HepG2 (cell line): ENCODE measurements around the gene PLGRKT. TPM values are rescaled to one million over a fixed set of nuclear protein-coding genes. Genes with fewer than 3 reads are reported as not detected.

Source experiments
- DBP ChIP-seq: sonication (generic); formaldehyde crosslinking; IDR thresholded peaks from 2 replicates; pipeline ENCODE4 v1.4.0; 2020; ENCODE audit warnings: missing genetic modification reagents; ENCODE audit errors: not compliant biosample characterization
- KIAA2018 ChIP-seq: sonication (generic); formaldehyde crosslinking; IDR thresholded peaks from 2 replicates; pipeline ENCODE4 v1.5.0; 2020; ENCODE audit warnings: mild to moderate bottlenecking, missing genetic modification reagents, borderline replicate concordance
- MED8 ChIP-seq: sonication (generic); formaldehyde crosslinking; IDR thresholded peaks from 2 replicates; pipeline ENCODE4 v1.8.1; 2023; ENCODE audit warnings: mild to moderate bottlenecking, missing genetic modification reagents; ENCODE audit not compliant: insufficient replicate concordance
- MEF2D ChIP-seq: sonication (generic); formaldehyde crosslinking; IDR thresholded peaks from 2 replicates; pipeline ENCODE4 v1.5.1; 2020; ENCODE audit warnings: mild to moderate bottlenecking, missing genetic modification reagents
- PHF21A ChIP-seq: sonication (generic); formaldehyde crosslinking; IDR thresholded peaks from 2 replicates; pipeline ENCODE4 v1.5.0; 2020; ENCODE audit warnings: mild to moderate bottlenecking, missing genetic modification reagents
- SIN3A ChIP-seq: IDR thresholded peaks from 2 replicates; pipeline ENCODE4 v1.6.1; 2011; ENCODE audit warnings: low read depth, mild to moderate bottlenecking, control low read depth, low read length, borderline replicate concordance
- ZNF558 ChIP-seq: sonication (generic); formaldehyde crosslinking; IDR thresholded peaks from 2 replicates; pipeline ENCODE4 v1.9.0; 2022; ENCODE audit warnings: mild to moderate bottlenecking, missing genetic modification reagents, borderline replicate concordance
- ZNF605 ChIP-seq: sonication (generic); formaldehyde crosslinking; IDR thresholded peaks from 2 replicates; pipeline ENCODE4 v1.8.0; 2022; ENCODE audit warnings: mild to moderate bottlenecking, missing genetic modification reagents
- ZNF687 ChIP-seq: sonication (generic); formaldehyde crosslinking; IDR thresholded peaks from 2 replicates; pipeline ENCODE4 v1.5.1; 2020; ENCODE audit warnings: mild to moderate bottlenecking, missing genetic modification reagents, moderate library complexity
- ZNF747 ChIP-seq: sonication (generic); formaldehyde crosslinking; IDR thresholded peaks from 2 replicates; pipeline ENCODE4 v1.8.1; 2023; ENCODE audit warnings: missing genetic modification reagents, mild to moderate bottlenecking, borderline replicate concordance
- ZNF776 ChIP-seq: sonication (generic); formaldehyde crosslinking; IDR thresholded peaks from 2 replicates; pipeline ENCODE4 v1.4.0; 2020; ENCODE audit warnings: mild to moderate bottlenecking, missing genetic modification reagents
- polyA plus RNA-seq, 8 experiments: library from polyadenylated mRNA; depleted of rRNA in 3 of 8; stranded (reverse) in 7 of 8; unstranded in 1 of 8; fragments of >200 nt; fragmentation: Illumina TruSeq in 4 of 8; extraction: Trizol in 4 of 8; gene quantifications; 2 replicates each; pipeline versions ENCODE4 v1.2.1 to v1.2.3, GENCODE V29; 2011 to 2016; ENCODE audit warnings: low read depth in 4 of 8, missing spikeins in 1 of 8, mixed read lengths in 1 of 8; ENCODE audit not compliant: insufficient read depth in 1 of 8
- total RNA-seq, 5 experiments: library from RNA; depleted of rRNA; stranded (reverse); fragments of >200 nt; fragmentation: Illumina TruSeq; extraction: Trizol; gene quantifications; 2 replicates each; pipeline ENCODE4 v1.2.3, GENCODE V29; 2016; ENCODE audit warnings: low read depth in 1 of 5
- TF ChIP-seq, protein P1 (sequence below): IDR thresholded peaks from 2 replicates; pipeline ENCODE4 v1.6.1; 2016; ENCODE audit warnings: mild to moderate bottlenecking, missing biosample characterization, missing genetic modification reagents

The PLGRKT gene
- total and polyA plus RNA-seq, 2 of the 13 experiments (the other 11 are each of a cell fraction or from before 2014, with no cell fraction given): 5.0 to 15.8 TPM

GRCh38 chr9:5448461-5449435, 11.0 kb upstream of the PLGRKT start (continued):
- no peak for TF ChIP-seq ZNF558 (CRISPR knock-in tag)
- no peak for TF ChIP-seq MEF2D (CRISPR knock-in tag)
- no peak for TF ChIP-seq SIN3A
- TF ChIP-seq PHF21A (CRISPR knock-in tag): no peak
- TF ChIP-seq KIAA2018 (CRISPR knock-in tag): no peak
- TF ChIP-seq, protein P1, sequence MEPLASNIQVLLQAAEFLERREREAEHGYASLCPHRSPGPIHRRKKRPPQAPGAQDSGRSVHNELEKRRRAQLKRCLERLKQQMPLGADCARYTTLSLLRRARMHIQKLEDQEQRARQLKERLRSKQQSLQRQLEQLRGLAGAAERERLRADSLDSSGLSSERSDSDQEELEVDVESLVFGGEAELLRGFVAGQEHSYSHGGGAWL: no peak
- TF ChIP-seq ZNF776 (CRISPR knock-in tag): no peak
- TF ChIP-seq DBP (CRISPR knock-in tag): no peak
- TF ChIP-seq ZNF687 (CRISPR knock-in tag): no peak
- no peak for TF ChIP-seq ZNF747 (CRISPR knock-in tag)
- TF ChIP-seq ZNF605: no peak
- no peak for TF ChIP-seq MED8 (CRISPR knock-in tag)
